ENCODE data around the gene RAB35.

GRCh38 chr12:120081641-120082040 lies 34.9 kb downstream of the RAB35 start:
- TF ChIP-seq REST (IDR thresholded peaks at IDR 0.05; ENCODE audit: insufficient read depth in 1 of 2, low read depth in 2 of 2, low read length in 2 of 2) (no peak), POLR2AphosphoS5 (IDR thresholded peaks at IDR 0.05; ENCODE audit: low read depth, low read length) (no peak), SIN3A (IDR thresholded peaks at IDR 0.05; ENCODE audit: borderline replicate concordance, insufficient read depth, low read length) (no peak)

Measured in PFSK-1 (cell line).